HEK293 (cell line): ENCODE results near the gene AMPD2.

Experiments used
- CTCF ChIA-PET: fragments of 350-600 bp; formaldehyde crosslinking; extraction: SDS; loops from one replicate; lab custom pipeline; 2021; ENCODE audit warnings: antibody characterized with exemption; lab: Yijun Ruan, JAX
- POLR2A ChIA-PET: fragments of 300-600 bp; formaldehyde crosslinking; extraction: SDS; loops from one replicate; lab custom pipeline; 2020; ENCODE audit warnings: antibody characterized with exemption, inconsistent platforms; lab: Yijun Ruan, JAX
- H3K27ac ChIP-seq: fragments of 200-500 bp; sonication (Bioruptor generic); 2 replicates; pipeline ENCODE4 v1.5.1; 2014; ENCODE audit warnings: low read depth, low read length, control low read depth, inconsistent platforms; ENCODE audit errors: extremely low read depth
- H3K36me3 ChIP-seq, 2 experiments: fragments of 200-500 bp in 1 of 2; sonication (Bioruptor generic) in 1 of 2; 1 replicate in 1 of 2; 2 replicates in 1 of 2; pipeline ENCODE4 v1.5.1; 2014 to 2017; ENCODE audit warnings: inconsistent platforms in 2 of 2, low read length in 2 of 2; ENCODE audit not compliant: control insufficient read depth in 2 of 2, insufficient read depth in 1 of 2
- H3K4me1 ChIP-seq: fragments of 200-500 bp; sonication (Bioruptor generic); 2 replicates; pipeline ENCODE4 v1.5.1; 2014; ENCODE audit warnings: mild to moderate bottlenecking, low read length, inconsistent platforms; ENCODE audit not compliant: control insufficient read depth, insufficient read depth
- H3K4me3 ChIP-seq: 2 replicates; pipeline ENCODE4 v1.5.1; 2011; ENCODE audit warnings: low read depth, mild to moderate bottlenecking, control low read depth, low read length, moderate library complexity
- H3K9me3 ChIP-seq: fragments of 200-500 bp; sonication (Bioruptor generic); 2 replicates; pipeline ENCODE4 v1.5.1; 2014; ENCODE audit warnings: low read depth, low read length, inconsistent platforms; ENCODE audit not compliant: control insufficient read depth, insufficient read depth
- ATF2 ChIP-seq: fragments of 450-650 bp; formaldehyde crosslinking; IDR thresholded peaks from 2 replicates; pipeline ENCODE4 v1.5.1; 2016; ENCODE audit warnings: missing biosample characterization, missing genetic modification characterization, low read depth
- TRIM28 ChIP-seq: IDR thresholded peaks from 2 replicates; pipeline ENCODE4 v1.6.1; 2011; ENCODE audit warnings: low read length, control low read depth, borderline replicate concordance
- ZBTB10 ChIP-seq: fragments of 450-650 bp; formaldehyde crosslinking; IDR thresholded peaks from 2 replicates; pipeline ENCODE4 v1.5.1; 2016; ENCODE audit warnings: missing biosample characterization, missing genetic modification characterization
- ZFP37 ChIP-seq: fragments of 450-650 bp; formaldehyde crosslinking; IDR thresholded peaks from 2 replicates; pipeline ENCODE4 v1.5.1; 2016; ENCODE audit warnings: missing biosample characterization, missing genetic modification characterization
- ZNF133 ChIP-seq: fragments of 450-650 bp; formaldehyde crosslinking; IDR thresholded peaks from 2 replicates; pipeline ENCODE4 v1.5.1; 2016; ENCODE audit warnings: missing biosample characterization, missing genetic modification characterization
- ZNF280C ChIP-seq: fragments of 450-650 bp; formaldehyde crosslinking; IDR thresholded peaks from 2 replicates; pipeline ENCODE4 v1.5.1; 2016; ENCODE audit warnings: missing biosample characterization, missing genetic modification characterization
- ZNF335 ChIP-seq: fragments of 450-650 bp; formaldehyde crosslinking; conservative IDR thresholded peaks from 2 replicates; pipeline ENCODE4 v1.5.1; 2016; ENCODE audit warnings: missing biosample characterization, missing genetic modification characterization
- ZNF600 ChIP-seq: fragments of 450-650 bp; formaldehyde crosslinking; IDR thresholded peaks from 2 replicates; pipeline ENCODE4 v1.5.1; 2016; ENCODE audit warnings: missing biosample characterization, missing genetic modification characterization
- ZNF629 ChIP-seq: fragments of 450-650 bp; formaldehyde crosslinking; IDR thresholded peaks from 2 replicates; pipeline ENCODE4 v1.5.1; 2017; ENCODE audit warnings: missing biosample characterization, missing genetic modification characterization
- ZNF701 ChIP-seq: fragments of 450-650 bp; formaldehyde crosslinking; IDR thresholded peaks from 2 replicates; pipeline ENCODE4 v1.5.1; 2016; ENCODE audit warnings: missing biosample characterization, missing genetic modification characterization
- TF ChIP-seq, protein P1 (sequence below): fragments of 450-650 bp; formaldehyde crosslinking; IDR thresholded peaks from 2 replicates; pipeline ENCODE4 v1.5.1; 2016; ENCODE audit warnings: missing biosample characterization, missing genetic modification characterization, low read depth
- TF ChIP-seq, protein P2 (sequence below): fragments of 450-650 bp; formaldehyde crosslinking; IDR thresholded peaks from 2 replicates; pipeline ENCODE4 v1.5.1; 2016; ENCODE audit warnings: missing biosample characterization, missing genetic modification characterization
- TF ChIP-seq, protein P3 (sequence below): fragments of 450-650 bp; formaldehyde crosslinking; IDR thresholded peaks from 2 replicates; pipeline ENCODE4 v1.5.1; 2016; ENCODE audit warnings: missing biosample characterization, missing genetic modification characterization
- TF ChIP-seq, protein P4 (sequence below): fragments of 450-650 bp; formaldehyde crosslinking; IDR thresholded peaks from 2 replicates; pipeline ENCODE4 v1.5.1; 2016; ENCODE audit warnings: missing biosample characterization, missing genetic modification characterization

Gene AMPD2

DNA sequence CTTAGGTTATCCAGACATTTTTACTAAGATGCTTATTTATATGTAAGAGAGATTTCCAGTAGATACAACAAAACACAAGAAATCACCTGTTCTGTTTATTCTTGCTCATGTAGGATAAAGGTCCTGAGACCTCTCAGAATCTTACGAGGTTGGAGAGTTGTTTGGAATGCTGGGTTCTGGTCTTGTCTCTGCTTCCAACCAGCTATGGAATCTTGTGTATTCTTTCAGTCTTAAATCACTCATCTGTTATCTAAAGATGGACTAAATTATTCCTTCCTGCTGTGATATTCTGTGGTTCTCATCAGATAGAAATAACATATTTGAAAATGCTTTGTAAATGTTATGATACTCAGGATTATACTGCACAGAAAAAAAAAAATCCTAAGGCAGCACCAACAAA lies 21.5 kb upstream of the AMPD2 start (continued):
- TF ChIP-seq, protein P1, sequence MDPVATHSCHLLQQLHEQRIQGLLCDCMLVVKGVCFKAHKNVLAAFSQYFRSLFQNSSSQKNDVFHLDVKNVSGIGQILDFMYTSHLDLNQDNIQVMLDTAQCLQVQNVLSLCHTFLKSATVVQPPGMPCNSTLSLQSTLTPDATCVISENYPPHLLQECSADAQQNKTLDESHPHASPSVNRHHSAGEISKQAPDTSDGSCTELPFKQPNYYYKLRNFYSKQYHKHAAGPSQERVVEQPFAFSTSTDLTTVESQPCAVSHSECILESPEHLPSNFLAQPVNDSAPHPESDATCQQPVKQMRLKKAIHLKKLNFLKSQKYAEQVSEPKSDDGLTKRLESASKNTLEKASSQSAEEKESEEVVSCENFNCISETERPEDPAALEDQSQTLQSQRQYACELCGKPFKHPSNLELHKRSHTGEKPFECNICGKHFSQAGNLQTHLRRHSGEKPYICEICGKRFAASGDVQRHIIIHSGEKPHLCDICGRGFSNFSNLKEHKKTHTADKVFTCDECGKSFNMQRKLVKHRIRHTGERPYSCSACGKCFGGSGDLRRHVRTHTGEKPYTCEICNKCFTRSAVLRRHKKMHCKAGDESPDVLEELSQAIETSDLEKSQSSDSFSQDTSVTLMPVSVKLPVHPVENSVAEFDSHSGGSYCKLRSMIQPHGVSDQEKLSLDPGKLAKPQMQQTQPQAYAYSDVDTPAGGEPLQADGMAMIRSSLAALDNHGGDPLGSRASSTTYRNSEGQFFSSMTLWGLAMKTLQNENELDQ, result no peak
- TF ChIP-seq ZNF629 (tag by site-specific recombination) (no peak), ZNF701 (tag by site-specific recombination) (no peak), ZNF335 (tag by site-specific recombination) (no peak)
- TF ChIP-seq, protein P2, sequence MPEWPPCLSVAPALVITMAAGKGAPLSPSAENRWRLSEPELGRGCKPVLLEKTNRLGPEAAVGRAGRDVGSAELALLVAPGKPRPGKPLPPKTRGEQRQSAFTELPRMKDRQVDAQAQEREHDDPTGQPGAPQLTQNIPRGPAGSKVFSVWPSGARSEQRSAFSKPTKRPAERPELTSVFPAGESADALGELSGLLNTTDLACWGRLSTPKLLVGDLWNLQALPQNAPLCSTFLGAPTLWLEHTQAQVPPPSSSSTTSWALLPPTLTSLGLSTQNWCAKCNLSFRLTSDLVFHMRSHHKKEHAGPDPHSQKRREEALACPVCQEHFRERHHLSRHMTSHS (tag by site-specific recombination), result no peak

DNA sequence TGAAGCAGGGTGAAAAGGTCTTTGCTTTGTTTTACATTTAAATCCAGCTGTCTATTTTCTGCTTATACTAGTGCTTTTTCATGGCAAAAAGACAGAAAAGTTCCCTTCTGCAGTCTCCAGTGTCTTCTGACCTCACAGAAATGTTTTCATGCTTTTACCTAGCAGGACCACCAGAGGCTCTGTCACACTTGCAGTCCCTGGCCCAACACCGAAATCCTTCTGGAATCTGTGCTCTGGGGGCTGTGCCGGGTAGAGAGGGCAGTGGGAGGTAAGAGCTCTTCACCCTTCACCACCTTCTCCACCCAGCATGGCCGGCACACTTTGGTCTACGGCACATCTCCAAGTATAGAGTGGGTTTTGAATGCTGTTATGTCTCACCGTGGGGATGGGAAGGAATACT lies 21.0 kb upstream of the AMPD2 start:
- POLR2A ChIA-PET, result no interaction called here
- no peak overlapping the region for H3K4me3 ChIP-seq
- peaks cover 3 to 32% of the 10 kb centered on the region in 2 experiments; a peak in 2 of 3 replicates for H3K36me3 ChIP-seq
- H3K9me3 ChIP-seq, result no peaks in the 10 kb centered on the region
- CTCF ChIA-PET, result interaction anchor here (0.6 to 1.2 kb wide), 4 partner anchors 33 to 493 kb away, joined by 3 to 5 read pairs (median 3); no protein-coding TSS in a partner anchor
- H3K4me1 ChIP-seq, result no peaks in the 10 kb centered on the region
- no peak overlapping the region for H3K27ac ChIP-seq
- TF ChIP-seq ZBTB10 (tag by site-specific recombination), result no peak
- TF ChIP-seq, protein P3, sequence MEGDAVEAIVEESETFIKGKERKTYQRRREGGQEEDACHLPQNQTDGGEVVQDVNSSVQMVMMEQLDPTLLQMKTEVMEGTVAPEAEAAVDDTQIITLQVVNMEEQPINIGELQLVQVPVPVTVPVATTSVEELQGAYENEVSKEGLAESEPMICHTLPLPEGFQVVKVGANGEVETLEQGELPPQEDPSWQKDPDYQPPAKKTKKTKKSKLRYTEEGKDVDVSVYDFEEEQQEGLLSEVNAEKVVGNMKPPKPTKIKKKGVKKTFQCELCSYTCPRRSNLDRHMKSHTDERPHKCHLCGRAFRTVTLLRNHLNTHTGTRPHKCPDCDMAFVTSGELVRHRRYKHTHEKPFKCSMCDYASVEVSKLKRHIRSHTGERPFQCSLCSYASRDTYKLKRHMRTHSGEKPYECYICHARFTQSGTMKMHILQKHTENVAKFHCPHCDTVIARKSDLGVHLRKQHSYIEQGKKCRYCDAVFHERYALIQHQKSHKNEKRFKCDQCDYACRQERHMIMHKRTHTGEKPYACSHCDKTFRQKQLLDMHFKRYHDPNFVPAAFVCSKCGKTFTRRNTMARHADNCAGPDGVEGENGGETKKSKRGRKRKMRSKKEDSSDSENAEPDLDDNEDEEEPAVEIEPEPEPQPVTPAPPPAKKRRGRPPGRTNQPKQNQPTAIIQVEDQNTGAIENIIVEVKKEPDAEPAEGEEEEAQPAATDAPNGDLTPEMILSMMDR (tag by site-specific recombination), result 0 out of 2 replicates have a peak, but pooled peaks have one; percentile 11
- TF ChIP-seq, protein P4, sequence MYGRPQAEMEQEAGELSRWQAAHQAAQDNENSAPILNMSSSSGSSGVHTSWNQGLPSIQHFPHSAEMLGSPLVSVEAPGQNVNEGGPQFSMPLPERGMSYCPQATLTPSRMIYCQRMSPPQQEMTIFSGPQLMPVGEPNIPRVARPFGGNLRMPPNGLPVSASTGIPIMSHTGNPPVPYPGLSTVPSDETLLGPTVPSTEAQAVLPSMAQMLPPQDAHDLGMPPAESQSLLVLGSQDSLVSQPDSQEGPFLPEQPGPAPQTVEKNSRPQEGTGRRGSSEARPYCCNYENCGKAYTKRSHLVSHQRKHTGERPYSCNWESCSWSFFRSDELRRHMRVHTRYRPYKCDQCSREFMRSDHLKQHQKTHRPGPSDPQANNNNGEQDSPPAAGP (tag by site-specific recombination), result no peak
- TF ChIP-seq ZNF133 (tag by site-specific recombination), result no peak
- TF ChIP-seq TRIM28, result no peak
- no peak for TF ChIP-seq ZFP37 (tag by site-specific recombination)
- TF ChIP-seq ZNF600 (tag by site-specific recombination), result peak; percentile 71
- no peak for TF ChIP-seq ATF2 (tag by site-specific recombination)
- no peak for TF ChIP-seq ZNF280C
